ENCODE data around the gene CHST4.

CHST4 gene

DNA sequence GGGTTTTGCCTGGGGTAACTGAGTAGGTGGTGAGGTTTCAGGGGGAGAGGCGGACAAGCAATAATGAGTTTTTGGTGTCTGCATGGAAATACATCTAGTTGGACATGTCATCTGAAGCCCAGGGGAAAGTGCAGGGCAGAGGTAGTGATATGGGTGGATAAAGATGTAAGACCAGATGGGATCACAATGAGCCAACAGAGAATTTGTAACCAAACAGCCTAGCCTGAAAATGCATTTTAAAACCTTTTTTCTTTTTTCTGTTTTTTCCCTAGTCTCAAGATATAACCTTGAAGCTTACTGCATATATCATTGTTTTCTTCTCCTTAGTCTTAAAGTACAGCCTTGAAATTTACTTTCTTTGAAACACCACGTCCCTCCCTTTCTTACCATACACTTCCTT is 33.4 kb upstream of the CHST4 start:
- no peaks in the 10 kb centered on the region for H3K79me2 ChIP-seq (ENCODE audit: control insufficient read depth, low read length)
- no peaks in the 10 kb centered on the region for H4K20me1 ChIP-seq (ENCODE audit: control insufficient read depth, insufficient read depth, low read depth, low read length)
- H3K4me3 ChIP-seq (ENCODE audit: low read length) = no peak overlapping the region
- H3K4me2 ChIP-seq (ENCODE audit: low read length) = no peak overlapping the region
- H3K9me2 ChIP-seq (replicated peaks; ENCODE audit: control insufficient read depth, low read length) = no peaks in the 10 kb centered on the region
- H3K9me3 ChIP-seq (ENCODE audit: control insufficient read depth, insufficient read depth, low read length) = no peaks in the 10 kb centered on the region
- H3K36me3 ChIP-seq (ENCODE audit: control insufficient read depth, low read length) = no peaks in the 10 kb centered on the region
- 0 out of 2 replicates have a peak, but pooled peaks cover 4% of the 10 kb centered on the region for H3K27me3 ChIP-seq (ENCODE audit: control insufficient read depth, low read length)
- H3F3A ChIP-seq (ENCODE audit: control insufficient read depth, insufficient read depth) = no peaks in the 10 kb centered on the region
- TF ChIP-seq EZH2phosphoT487 (IDR thresholded peaks at IDR 0.05; ENCODE audit: borderline replicate concordance, low read length) (no peak), CTCF (IDR thresholded peaks at IDR 0.05; ENCODE audit: low read depth, low read length, poor library complexity, severe bottlenecking) (no peak)
- H3K27ac ChIP-seq (ENCODE audit: low read depth, low read length) = no peak overlapping the region
- no peaks in the 10 kb centered on the region for H3K4me1 ChIP-seq (ENCODE audit: control insufficient read depth, low read length)

GRCh38 chr16:71493213-71493612 is 33.0 kb upstream of the CHST4 start:
- Histone ChIP-seq H3K79me2 (ENCODE audit: control insufficient read depth, low read length) (no peaks in the 10 kb centered on the region), H3K9me2 (replicated peaks; ENCODE audit: control insufficient read depth, low read length) (no peaks in the 10 kb centered on the region), H3K4me2 (ENCODE audit: low read length) (no peak overlapping the region), H3K27me3 (ENCODE audit: control insufficient read depth, low read length) (0 out of 2 replicates have a peak, but pooled peaks cover 4% of the 10 kb centered on the region), H3K36me3 (ENCODE audit: control insufficient read depth, low read length) (no peaks in the 10 kb centered on the region), H3K27ac (ENCODE audit: low read depth, low read length) (no peak overlapping the region), H3F3A (ENCODE audit: control insufficient read depth, insufficient read depth) (no peaks in the 10 kb centered on the region), H4K20me1 (ENCODE audit: control insufficient read depth, insufficient read depth, low read depth, low read length) (no peaks in the 10 kb centered on the region), H3K9me3 (ENCODE audit: control insufficient read depth, insufficient read depth, low read length) (no peaks in the 10 kb centered on the region), H3K4me3 (ENCODE audit: low read length) (no peak overlapping the region), H3K4me1 (ENCODE audit: control insufficient read depth, low read length) (no peaks in the 10 kb centered on the region)
- no peak for TF ChIP-seq CTCF (IDR thresholded peaks at IDR 0.05; ENCODE audit: low read depth, low read length, poor library complexity, severe bottlenecking)
- TF ChIP-seq EZH2phosphoT487 (IDR thresholded peaks at IDR 0.05; ENCODE audit: borderline replicate concordance, low read length) = no peak

- Histone ChIP-seq H3K79me2 (ENCODE audit: control insufficient read depth, low read length) (no peaks in the 10 kb centered on the region), H3F3A (ENCODE audit: control insufficient read depth, insufficient read depth) (no peaks in the 10 kb centered on the region), H3K27ac (ENCODE audit: low read depth, low read length) (no peak overlapping the region), H3K36me3 (ENCODE audit: control insufficient read depth, low read length) (no peaks in the 10 kb centered on the region), H3K27me3 (ENCODE audit: control insufficient read depth, low read length) (no peaks in the 10 kb centered on the region), H3K4me2 (ENCODE audit: low read length) (no peak overlapping the region), H3K9me3 (ENCODE audit: control insufficient read depth, insufficient read depth, low read length) (no peaks in the 10 kb centered on the region), H4K20me1 (ENCODE audit: control insufficient read depth, insufficient read depth, low read depth, low read length) (no peaks in the 10 kb centered on the region), H3K4me1 (ENCODE audit: control insufficient read depth, low read length) (no peaks in the 10 kb centered on the region), H3K9me2 (replicated peaks; ENCODE audit: control insufficient read depth, low read length) (no peaks in the 10 kb centered on the region), H3K4me3 (ENCODE audit: low read length) (no peak overlapping the region)
- TF ChIP-seq EZH2phosphoT487 (IDR thresholded peaks at IDR 0.05; ENCODE audit: borderline replicate concordance, low read length) (no peak), CTCF (IDR thresholded peaks at IDR 0.05; ENCODE audit: low read depth, low read length, poor library complexity, severe bottlenecking) (no peak)
Observed at GRCh38 chr16:71498031-71498430, 28.2 kb upstream of the CHST4 start.
